Activated T-cell treated with anti-CD3 and anti-CD28 coated beads for 4 hours (primary cell): ENCODE data around the gene COQ9.
"Not testable (repeated sequence)": the region's sequence is repeated elsewhere in the genome, so short reads cannot be mapped to it uniquely, and the experiment has no call there.

Source experiments
- DNase-seq: peaks from one replicate; pipeline ENCODE4 v3.0.0-alpha.2; 2020

The COQ9 gene

GRCh38 chr16:57447186-57447962 is at the start of gene COQ9, which contains the start of gene CIAPIN1:
COQ9 (plus strand) TSS chr16:57447479; CDS start chr16:57447506, 27 bp downstream.
CIAPIN1 (minus strand) TSS chr16:57447385; CDS start chr16:57440928, 6,457 bp downstream.
- DNase-seq: peak; percentile 85

GRCh38 chr16:57397493-57397892 is 49.8 kb upstream of the COQ9 start:
- DNase-seq: not testable (repeated sequence)

DNA sequence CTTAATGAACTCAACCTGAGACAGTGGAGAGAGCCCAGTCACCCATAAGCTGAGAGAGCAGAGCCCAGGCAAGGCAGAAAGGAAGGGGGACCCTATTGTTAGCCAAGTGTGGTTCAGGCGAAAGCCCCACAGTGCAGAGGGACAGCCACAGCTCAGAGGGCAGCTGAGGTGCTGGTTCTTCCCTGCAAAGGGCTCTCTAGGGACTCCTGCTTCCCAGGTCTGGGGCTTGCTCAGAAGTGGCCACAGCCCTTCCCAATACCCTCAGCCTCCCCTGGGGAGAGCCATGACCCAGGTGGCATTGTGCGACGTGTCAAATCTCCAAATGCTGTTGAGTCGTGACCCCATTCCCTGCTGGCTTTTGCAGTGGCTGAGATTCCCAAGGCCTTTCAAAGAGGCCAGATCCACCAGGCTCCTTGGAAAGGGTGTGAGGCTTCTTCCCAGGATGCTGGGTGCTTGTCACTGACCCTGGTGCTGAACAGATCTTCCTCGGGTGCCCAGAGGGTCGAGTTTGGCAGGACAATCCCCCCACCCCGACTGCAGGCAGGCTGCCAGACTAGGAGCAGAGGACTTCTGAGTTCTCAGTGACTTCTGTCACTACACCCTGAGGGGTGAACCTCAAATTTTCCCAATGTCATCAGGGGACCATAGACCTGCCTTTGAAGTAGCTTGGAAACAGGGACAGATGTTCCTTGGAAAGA is 45.2 kb upstream of the COQ9 start:
- DNase-seq: no peak

DNA sequence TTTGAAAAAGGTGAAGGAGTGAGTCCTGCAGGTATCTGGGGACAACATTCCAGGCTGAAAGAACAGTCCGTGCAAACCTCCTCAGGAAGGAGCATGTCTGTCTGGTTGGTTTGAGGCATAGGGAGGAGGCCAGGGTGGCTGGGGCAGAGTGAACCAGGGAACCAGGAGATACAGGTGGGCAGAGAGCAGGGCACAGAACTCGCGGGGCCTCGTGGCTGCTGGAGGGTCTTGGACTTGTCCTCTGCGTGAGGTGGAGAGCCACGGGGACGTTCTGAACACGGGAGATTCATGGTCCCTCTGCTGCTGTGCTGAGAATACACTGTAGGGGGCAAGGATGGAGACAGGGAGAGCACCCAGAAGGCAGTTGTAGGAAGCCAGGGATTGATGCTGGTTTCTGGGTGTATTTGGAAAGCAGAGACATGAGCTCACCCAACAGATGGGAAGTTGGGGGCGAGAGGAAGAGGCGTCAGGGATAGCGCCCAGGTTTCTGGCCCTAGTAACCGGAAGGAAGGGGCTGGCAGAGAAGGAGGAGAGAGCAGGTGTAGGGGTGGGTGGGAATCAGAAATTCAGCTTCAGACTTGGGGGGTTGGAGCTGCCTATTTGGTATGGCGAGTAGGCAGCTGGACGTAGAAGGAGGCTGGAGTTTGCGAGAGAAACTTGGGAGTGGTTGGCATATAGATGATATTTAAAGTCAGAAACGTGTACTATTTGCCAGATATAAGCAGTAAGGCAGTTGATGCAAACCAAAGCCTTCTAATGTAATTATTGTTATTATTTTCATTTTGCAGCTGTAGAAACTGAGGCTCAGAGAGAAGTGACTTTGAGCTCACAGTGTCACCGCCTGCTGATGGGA is 43.1 kb upstream of the COQ9 start, which contains the start of gene CCL17:
Gene CCL17, plus strand, starts transcription at position 803 of the 853 bp plus-strand sequence. CDS start 9,166 bp downstream, outside the sequence.
- no peak for DNase-seq

DNA sequence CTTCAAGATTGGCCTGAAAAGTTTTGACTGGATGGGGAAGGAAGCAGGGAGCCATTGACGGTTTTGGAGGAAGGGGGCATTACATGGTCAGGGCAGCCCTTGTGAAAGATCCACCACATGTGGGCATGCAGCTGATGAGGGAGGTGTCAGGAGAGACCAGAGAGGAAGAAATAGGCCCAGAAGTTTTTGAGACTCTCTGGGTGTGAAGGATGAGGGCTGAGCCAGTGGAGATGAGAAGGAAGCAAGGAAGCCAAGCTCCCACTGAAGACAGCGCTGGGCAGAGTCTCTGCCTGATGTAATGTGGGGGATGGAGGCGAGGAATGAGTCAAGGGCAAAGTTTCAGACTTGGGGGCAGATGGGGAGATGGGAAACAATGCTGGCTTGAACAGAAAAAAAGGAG is 42.2 kb upstream of the COQ9 start:
- DNase-seq: no peak

GRCh38 chr16:57406881-57407280 is 40.4 kb upstream of the COQ9 start:
- DNase-seq: no peak

DNA sequence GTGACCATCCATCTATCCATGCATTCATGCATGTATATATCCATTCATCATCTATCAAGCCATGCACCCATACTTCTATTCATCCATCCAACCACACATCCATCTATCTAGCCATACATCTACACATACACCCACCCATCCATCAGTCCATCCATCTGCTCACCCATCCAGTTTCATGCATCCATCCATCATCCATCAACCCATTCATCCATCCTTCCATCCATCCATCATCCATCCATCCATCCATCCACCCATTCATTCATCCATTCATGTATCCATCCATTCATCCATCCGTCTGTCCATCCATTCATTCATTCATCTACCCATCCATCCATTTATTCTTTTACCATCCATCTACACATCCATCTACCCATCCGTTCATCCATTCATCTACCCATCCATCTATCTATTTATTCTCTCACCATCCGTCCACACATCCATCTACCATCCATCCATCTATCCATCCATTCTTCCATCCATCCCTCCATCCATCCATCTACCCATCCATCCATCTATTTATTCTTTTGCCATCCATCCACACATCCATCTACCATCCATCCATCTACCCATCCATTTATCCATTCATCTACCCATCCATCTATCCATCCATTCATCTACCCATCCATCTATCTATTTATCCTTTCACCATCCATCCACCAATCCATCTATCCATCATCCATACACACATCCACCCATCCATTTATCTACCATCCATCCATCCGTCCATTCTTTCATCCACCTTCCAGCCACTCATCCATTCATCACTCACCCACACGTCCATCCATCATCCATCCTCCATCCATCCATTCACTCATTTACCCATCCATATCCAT is 39.5 kb upstream of the COQ9 start:
- no peak for DNase-seq

GRCh38 chr16:57409065-57409464 is 38.2 kb upstream of the COQ9 start:
- DNase-seq: no peak

GRCh38 chr16:57409870-57410587 is 37.2 kb upstream of the COQ9 start:
- DNase-seq: no peak

DNA sequence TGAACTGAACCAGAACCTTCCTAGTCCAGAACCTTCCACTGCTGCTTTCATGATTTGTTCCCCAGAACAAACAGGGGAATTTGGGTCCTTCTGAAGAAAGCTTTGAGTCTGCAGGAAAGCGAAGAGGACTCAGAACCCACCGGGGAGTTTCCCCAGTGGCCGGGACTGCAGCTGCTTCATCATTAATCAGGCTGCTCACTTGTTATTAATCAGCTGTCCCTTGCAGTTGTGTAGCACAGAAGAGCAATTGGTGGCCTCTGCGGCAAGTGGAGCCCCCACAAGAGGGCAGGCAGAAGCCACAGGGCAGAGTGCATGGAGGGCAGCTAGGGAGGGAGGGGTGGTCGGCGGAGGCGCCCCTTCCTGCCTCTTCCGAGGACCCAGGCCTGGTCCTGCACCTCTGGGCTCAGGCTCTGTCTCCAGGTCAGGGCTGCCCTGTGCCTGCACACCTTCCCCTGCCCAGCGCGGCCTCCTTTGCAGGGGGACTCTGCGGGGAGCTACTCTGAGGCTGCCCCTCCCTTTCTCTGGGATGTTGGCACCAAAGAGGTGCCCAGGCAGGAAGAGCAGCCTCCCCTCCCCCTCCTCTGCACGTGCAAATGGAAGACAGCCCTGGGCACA is 35.8 kb upstream of the COQ9 start:
- DNase-seq: no peak

GRCh38 chr16:57412584-57412983 is 34.7 kb upstream of the COQ9 start:
- no peak for DNase-seq

GRCh38 chr16:57413301-57413730 is 34.0 kb upstream of the COQ9 start:
- DNase-seq: no peak

DNA sequence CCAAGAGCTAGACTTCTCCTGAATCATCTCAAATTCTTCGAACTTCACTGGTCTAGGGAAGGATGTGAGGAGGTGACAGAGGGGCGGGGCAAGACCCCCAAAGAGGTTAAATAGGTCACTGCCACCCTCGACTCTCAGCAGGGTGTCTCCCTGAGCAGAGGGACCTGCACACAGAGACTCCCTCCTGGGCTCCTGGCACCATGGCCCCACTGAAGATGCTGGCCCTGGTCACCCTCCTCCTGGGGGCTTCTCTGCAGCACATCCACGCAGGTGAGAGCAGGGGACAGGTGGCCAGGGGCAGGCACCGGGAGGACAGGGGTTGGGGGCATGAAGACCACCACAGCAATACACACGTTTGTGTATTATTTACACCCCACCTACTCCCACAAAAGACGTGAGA is 33.5 kb upstream of the COQ9 start:
- DNase-seq: no peak

GRCh38 chr16:57416084-57416483 is 31.2 kb upstream of the COQ9 start:
- no peak for DNase-seq

DNA sequence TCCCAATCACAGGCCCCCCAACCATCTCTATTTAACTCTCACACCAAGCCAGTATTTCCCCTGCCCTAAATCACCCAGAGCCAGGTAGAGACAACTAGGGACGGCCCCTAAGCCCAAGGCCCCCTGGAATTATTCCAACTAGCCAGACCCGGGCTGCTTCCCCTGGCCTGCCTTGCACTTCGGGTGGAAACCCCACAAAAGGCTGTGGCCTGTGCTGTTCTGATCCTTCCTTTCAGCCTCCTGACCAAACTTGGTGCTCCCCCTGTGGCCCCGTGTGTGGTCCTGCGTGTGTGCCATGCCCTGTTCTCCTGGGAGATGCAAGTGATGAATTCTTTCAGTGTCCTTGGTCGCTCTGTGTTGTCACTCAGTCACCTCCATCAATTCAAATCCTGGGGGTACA is 27.8 kb upstream of the COQ9 start:
- no peak for DNase-seq

- DNase-seq: no peak
These were observed 25.0 kb upstream of the COQ9 start for GRCh38 chr16:57422026-57422944.

- DNase-seq: no peak
These were observed 24.1 kb upstream of the COQ9 start for GRCh38 chr16:57423152-57423551.

DNA sequence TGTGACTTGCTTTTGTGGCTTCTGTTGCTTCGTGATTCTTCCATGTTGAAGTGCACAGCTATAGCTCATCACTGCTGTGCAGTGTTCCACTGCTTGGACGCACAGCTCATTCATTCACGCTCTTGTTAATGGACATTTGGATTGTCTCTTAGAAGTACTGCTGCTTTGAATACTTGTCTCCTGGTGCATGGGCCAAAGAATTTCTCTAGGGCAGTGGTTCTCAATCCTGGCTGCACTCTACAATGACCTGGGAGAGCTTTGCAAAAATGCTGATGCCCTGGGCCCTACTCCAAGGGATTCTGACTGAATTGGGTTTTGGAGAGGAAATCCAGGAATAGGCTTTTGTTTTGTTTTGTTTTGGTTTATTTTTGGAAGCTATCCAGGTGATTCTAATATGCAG is 22.7 kb upstream of the COQ9 start:
- no peak for DNase-seq

- DNase-seq: no peak
These were observed 20.9 kb upstream of the COQ9 start for GRCh38 chr16:57426356-57426755.

GRCh38 chr16:57427307-57427706 is 20.0 kb upstream of the COQ9 start:
- DNase-seq: no peak
